Osteoblast (primary cell): ENCODE results near the gene MACF1. TPM values are rescaled to one million over a fixed set of nuclear protein-coding genes. Genes with fewer than 3 reads are reported as not detected.

ENCODE experiments used
- DNase-seq: peaks from one replicate; pipeline ENCODE4 v3.0.0; 2011; ENCODE audit warnings: low spot score, mixed read lengths; ENCODE audit not compliant: insufficient read length; ENCODE audit errors: missing footprints
- H2AFZ ChIP-seq: 2 replicates; pipeline ENCODE4 v1.6.0; 2011; ENCODE audit warnings: mild to moderate bottlenecking, low read length
- H3K27ac ChIP-seq: 2 replicates; pipeline ENCODE4 v1.5.1; 2011; ENCODE audit warnings: mild to moderate bottlenecking, low read depth, low read length, moderate library complexity
- H3K27me3 ChIP-seq: 2 replicates; pipeline ENCODE4 v1.6.0; 2012; ENCODE audit warnings: mild to moderate bottlenecking, control low read depth, inconsistent platforms, low read length, moderate library complexity; ENCODE audit not compliant: insufficient read depth
- H3K36me3 ChIP-seq: 2 replicates; pipeline ENCODE4 v1.5.1; 2011; ENCODE audit warnings: mild to moderate bottlenecking, low read length, control low read depth, moderate library complexity; ENCODE audit not compliant: insufficient read depth
- H3K4me1 ChIP-seq: 2 replicates; pipeline ENCODE4 v1.5.1; 2011; ENCODE audit warnings: mild to moderate bottlenecking, low read length, control low read depth, moderate library complexity; ENCODE audit not compliant: insufficient read depth
- H3K4me2 ChIP-seq: 2 replicates; pipeline ENCODE4 v1.6.0; 2011; ENCODE audit warnings: mild to moderate bottlenecking, low read length; ENCODE audit not compliant: insufficient read depth
- H3K4me3 ChIP-seq: fragments of 200-600 bp; sonication (generic); 3 replicates; pipeline ENCODE4 v1.5.1; 2012; ENCODE audit warnings: mild to moderate bottlenecking, low read length, inconsistent platforms; ENCODE audit not compliant: insufficient read depth
- H3K79me2 ChIP-seq: 2 replicates; pipeline ENCODE4 v1.6.0; 2012; ENCODE audit warnings: mild to moderate bottlenecking, low read length, control low read depth, inconsistent platforms; ENCODE audit not compliant: insufficient read depth
- H3K9me3 ChIP-seq: 2 replicates; pipeline ENCODE4 v1.5.1; 2011; ENCODE audit warnings: low read depth, low read length, control low read depth
- H4K20me1 ChIP-seq: 2 replicates; pipeline ENCODE4 v1.6.0; 2012; ENCODE audit warnings: mild to moderate bottlenecking, low read length, control low read depth; ENCODE audit not compliant: insufficient read depth
- total RNA-seq: library from RNA; depleted of rRNA; stranded (reverse); fragments of >200 nt; gene quantifications from 2 replicates; pipeline ENCODE4 v1.2.3, GENCODE V29; 2012
- TF ChIP-seq, protein P1 (sequence below): IDR thresholded peaks from 2 replicates; pipeline ENCODE4 v1.5.1; 2011; ENCODE audit warnings: mild to moderate bottlenecking, low read depth, low read length, moderate library complexity; ENCODE audit errors: extremely low read depth

Gene MACF1
- total RNA-seq, 1 donor, result 424 TPM

DNA sequence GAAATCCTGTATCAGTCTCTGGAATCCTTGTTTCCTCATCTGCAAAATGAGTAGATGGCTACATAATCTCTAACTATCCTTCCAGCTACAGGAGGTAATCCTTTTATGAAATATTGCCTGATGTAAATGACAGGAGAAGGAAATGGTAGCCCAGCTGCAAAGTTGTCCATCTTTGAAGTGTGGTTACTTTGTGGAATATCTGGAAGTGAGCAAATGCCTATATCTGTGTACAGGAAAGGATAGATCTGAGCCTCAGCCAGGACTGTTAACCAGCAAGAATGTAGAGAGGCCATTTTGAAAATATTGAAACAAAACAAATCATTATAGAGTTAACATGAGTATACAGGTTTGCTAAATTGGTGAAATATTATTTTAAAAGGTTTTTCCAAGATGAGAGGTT, 212.1 kb downstream of the MACF1 start:
- H3K4me1 ChIP-seq, result peaks cover 65% of the 10 kb centered on the region
- H3K4me3 ChIP-seq, result no peak overlapping the region
- H3K9me3 ChIP-seq, result no peaks in the 10 kb centered on the region
- H3K27me3 ChIP-seq, result no peaks in the 10 kb centered on the region
- no peak overlapping the region for H3K4me2 ChIP-seq
- H3K27ac ChIP-seq, result peak overlapping the region; percentile 84
- H2AFZ ChIP-seq, result no peak overlapping the region
- TF ChIP-seq, protein P1, sequence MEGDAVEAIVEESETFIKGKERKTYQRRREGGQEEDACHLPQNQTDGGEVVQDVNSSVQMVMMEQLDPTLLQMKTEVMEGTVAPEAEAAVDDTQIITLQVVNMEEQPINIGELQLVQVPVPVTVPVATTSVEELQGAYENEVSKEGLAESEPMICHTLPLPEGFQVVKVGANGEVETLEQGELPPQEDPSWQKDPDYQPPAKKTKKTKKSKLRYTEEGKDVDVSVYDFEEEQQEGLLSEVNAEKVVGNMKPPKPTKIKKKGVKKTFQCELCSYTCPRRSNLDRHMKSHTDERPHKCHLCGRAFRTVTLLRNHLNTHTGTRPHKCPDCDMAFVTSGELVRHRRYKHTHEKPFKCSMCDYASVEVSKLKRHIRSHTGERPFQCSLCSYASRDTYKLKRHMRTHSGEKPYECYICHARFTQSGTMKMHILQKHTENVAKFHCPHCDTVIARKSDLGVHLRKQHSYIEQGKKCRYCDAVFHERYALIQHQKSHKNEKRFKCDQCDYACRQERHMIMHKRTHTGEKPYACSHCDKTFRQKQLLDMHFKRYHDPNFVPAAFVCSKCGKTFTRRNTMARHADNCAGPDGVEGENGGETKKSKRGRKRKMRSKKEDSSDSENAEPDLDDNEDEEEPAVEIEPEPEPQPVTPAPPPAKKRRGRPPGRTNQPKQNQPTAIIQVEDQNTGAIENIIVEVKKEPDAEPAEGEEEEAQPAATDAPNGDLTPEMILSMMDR, result no peak
- H3K36me3 ChIP-seq, result peaks cover 30% of the 10 kb centered on the region
- no peak for DNase-seq
- peaks cover 49% of the 10 kb centered on the region for H4K20me1 ChIP-seq
- peaks cover 90% of the 10 kb centered on the region for H3K79me2 ChIP-seq

DNA sequence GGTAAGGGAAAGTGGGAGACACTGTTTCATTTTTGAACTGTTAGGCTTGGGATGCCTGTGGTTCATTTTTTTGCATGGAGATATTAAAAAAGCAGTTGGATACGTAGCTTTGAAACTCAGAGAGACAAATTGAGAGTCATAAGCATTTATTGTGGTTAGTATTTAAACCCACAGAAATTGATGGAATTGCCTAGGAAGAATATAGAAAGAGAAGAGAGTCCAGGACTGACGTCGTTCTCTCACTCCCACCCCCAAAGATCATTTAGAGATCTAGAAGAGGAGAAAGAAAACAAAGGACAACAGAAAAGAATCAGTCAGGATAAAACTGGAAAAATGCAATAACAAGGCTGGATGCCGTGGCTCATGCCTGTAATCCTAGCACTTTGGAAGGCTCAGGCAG, 213.7 kb downstream of the MACF1 start:
- no peak overlapping the region for H2AFZ ChIP-seq
- H3K4me3 ChIP-seq, result no peak overlapping the region
- H3K36me3 ChIP-seq, result peaks cover 32% of the 10 kb centered on the region
- peak overlapping the region; percentile 84 for H3K27ac ChIP-seq
- H3K27me3 ChIP-seq, result no peaks in the 10 kb centered on the region
- H4K20me1 ChIP-seq, result peaks cover 40% of the 10 kb centered on the region
- peak overlapping the region; percentile 29 for H3K4me2 ChIP-seq
- H3K79me2 ChIP-seq, result peaks cover 89% of the 10 kb centered on the region
- TF ChIP-seq, protein P1, result no peak
- no peaks in the 10 kb centered on the region for H3K9me3 ChIP-seq
- peaks cover 52% of the 10 kb centered on the region for H3K4me1 ChIP-seq
- peak; percentile 52 for DNase-seq

DNA sequence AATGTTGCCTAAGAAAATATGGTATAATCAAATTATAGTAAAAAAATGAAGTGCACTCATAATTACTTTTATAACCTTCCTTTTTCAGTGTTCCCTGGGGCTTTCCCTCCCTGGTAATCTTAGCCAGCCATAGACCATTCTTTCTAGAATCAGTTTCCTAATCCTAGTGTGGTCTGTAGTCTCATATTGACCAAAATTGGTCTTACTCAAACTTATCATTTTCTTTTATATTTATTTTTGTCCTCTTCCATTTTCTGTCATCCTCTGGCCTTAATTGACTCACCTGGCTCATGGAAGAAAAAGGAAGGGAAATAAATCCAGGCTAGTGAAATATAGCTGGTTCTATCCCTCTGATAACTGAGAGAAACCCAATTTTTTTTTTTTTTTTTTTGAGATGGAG, 216.0 kb downstream of the MACF1 start:
- Histone ChIP-seq H3K27me3 (no peaks in the 10 kb centered on the region), H3K4me3 (no peak overlapping the region), H3K36me3 (peaks cover 44% of the 10 kb centered on the region), H2AFZ (no peak overlapping the region), H3K4me2 (no peak overlapping the region), H4K20me1 (peaks cover 24% of the 10 kb centered on the region), H3K9me3 (no peaks in the 10 kb centered on the region), H3K27ac (no peak overlapping the region), H3K79me2 (peaks cover 88% of the 10 kb centered on the region), H3K4me1 (peaks cover 35% of the 10 kb centered on the region)
- TF ChIP-seq, protein P1, result no peak
- DNase-seq, result no peak

DNA sequence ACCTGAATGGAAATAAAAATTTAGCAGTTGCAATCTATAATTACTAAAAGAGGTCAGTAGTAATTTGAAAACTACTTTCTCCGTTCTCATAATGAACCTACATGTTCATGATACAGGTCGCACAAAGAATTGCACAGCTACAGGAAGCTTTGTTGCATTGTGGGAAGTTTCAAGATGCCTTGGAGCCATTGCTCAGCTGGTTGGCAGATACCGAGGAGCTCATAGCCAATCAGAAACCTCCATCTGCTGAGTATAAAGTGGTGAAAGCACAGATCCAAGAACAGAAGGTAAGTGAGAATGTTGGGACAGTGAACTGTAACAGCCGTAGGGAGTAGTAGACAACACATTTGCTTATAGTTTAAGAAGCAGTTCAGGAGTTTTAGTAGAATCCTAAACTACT, 218.1 kb downstream of the MACF1 start:
- peaks cover 70% of the 10 kb centered on the region for H3K79me2 ChIP-seq
- no peak for DNase-seq
- H3K36me3 ChIP-seq, result peaks cover 51% of the 10 kb centered on the region

More for the DNA sequence above, 218.1 kb downstream of the MACF1 start:
- peaks cover 16% of the 10 kb centered on the region for H3K4me1 ChIP-seq
- H2AFZ ChIP-seq, result no peak overlapping the region
- no peaks in the 10 kb centered on the region for H3K9me3 ChIP-seq
- H3K27ac ChIP-seq, result no peak overlapping the region
- H3K27me3 ChIP-seq, result no peaks in the 10 kb centered on the region
- peaks cover 16% of the 10 kb centered on the region for H4K20me1 ChIP-seq
- no peak overlapping the region for H3K4me3 ChIP-seq
- TF ChIP-seq, protein P1, result no peak
- H3K4me2 ChIP-seq, result no peak overlapping the region
